OCI-LY7 (cell line): ENCODE data around the gene MACROD2. TPM values are rescaled to one million over a fixed set of nuclear protein-coding genes. Genes with fewer than 3 reads are reported as not detected.

ENCODE experiments used
- BruUV-seq: library from RNA; stranded (reverse); fragments of 400-500 nt; replicated peaks from 2 replicates; lab custom pipeline; 2021; lab: Mats Ljungman, UMichigan
- CTCF ChIA-PET: fragments of 300-600 bp; sonication (Branson Sonifier 250); formaldehyde crosslinking; loops from one replicate; lab custom pipeline; 2022; ENCODE audit warnings: antibody characterized with exemption; ENCODE audit not compliant: unreplicated experiment; lab: Charles Lee
- POLR2A ChIA-PET: fragments of 300-600 bp; sonication (Branson Sonifier 250); formaldehyde crosslinking; loops from one replicate; lab custom pipeline; 2022; ENCODE audit warnings: antibody characterized with exemption; lab: Charles Lee
- DNase-seq: peaks from one replicate; pipeline ENCODE4 v3.0.0-alpha.2; 2015; ENCODE audit warnings: low spot score
- H2AFZ ChIP-seq: fragments of 200-600 bp; sonication (generic), shearing (Covaris generic); 2 replicates; pipeline ENCODE4 v1.6.1; 2014; ENCODE audit warnings: mild to moderate bottlenecking, antibody characterized with exemption, low read length, moderate library complexity
- H3K27ac ChIP-seq: fragments of 200-600 bp; sonication (generic); 2 replicates; pipeline ENCODE4 v1.5.1; 2014; ENCODE audit warnings: mixed run types, low read depth, mild to moderate bottlenecking, moderate library complexity, low read length, inconsistent platforms; ENCODE audit not compliant: poor library complexity, severe bottlenecking
- H3K36me3 ChIP-seq: fragments of 200-600 bp; sonication (generic); 2 replicates; pipeline ENCODE4 v1.6.1; 2014; ENCODE audit warnings: mild to moderate bottlenecking, antibody characterized with exemption, low read length, moderate library complexity, mixed read lengths; ENCODE audit not compliant: insufficient read depth
- H3K4me1 ChIP-seq: fragments of 200-600 bp; sonication (generic); 2 replicates; pipeline ENCODE4 v1.5.1; 2014; ENCODE audit warnings: mild to moderate bottlenecking, low read length; ENCODE audit not compliant: insufficient read depth, poor library complexity, severe bottlenecking
- H3K4me2 ChIP-seq: fragments of 200-600 bp; sonication (generic); 2 replicates; pipeline ENCODE4 v1.6.1; 2014; ENCODE audit warnings: mild to moderate bottlenecking, low read length
- H3K4me3 ChIP-seq: fragments of 200-600 bp; sonication (generic); 2 replicates; pipeline ENCODE4 v1.5.1; 2014; ENCODE audit warnings: mild to moderate bottlenecking, low read depth, low read length; ENCODE audit not compliant: poor library complexity, severe bottlenecking
- H3K79me2 ChIP-seq: fragments of 200-600 bp; sonication (generic); 2 replicates; pipeline ENCODE4 v1.6.1; 2016; ENCODE audit warnings: low read depth, mild to moderate bottlenecking, low read length, moderate library complexity, mixed read lengths; ENCODE audit not compliant: insufficient read depth
- H3K9me2 ChIP-seq: fragments of 200-600 bp; sonication (generic); 2 replicates; pipeline ENCODE4 v1.6.1; 2016; ENCODE audit warnings: mild to moderate bottlenecking, low read length, mixed read lengths; ENCODE audit not compliant: insufficient read depth
- H3K9me3 ChIP-seq: fragments of 200-600 bp; sonication (generic); 2 replicates; pipeline ENCODE4 v1.6.1; 2014; ENCODE audit warnings: mild to moderate bottlenecking, mixed run types, low read length, mixed read lengths
- H4K20me1 ChIP-seq: fragments of 200-600 bp; sonication (generic); 2 replicates; pipeline ENCODE4 v1.6.1; 2014; ENCODE audit warnings: mild to moderate bottlenecking, antibody characterized with exemption, low read length, moderate library complexity, mixed read lengths; ENCODE audit not compliant: insufficient read depth
- EZH2phosphoT487 ChIP-seq: fragments of 200-600 bp; sonication (generic); IDR thresholded peaks from 2 replicates; pipeline ENCODE4 v1.6.1; 2018; ENCODE audit warnings: low read depth, borderline replicate concordance, mild to moderate bottlenecking, mixed run types, antibody characterized with exemption, low read length, moderate library complexity, mixed read lengths
- intact Hi-C: fragments of 100-400 bp; cut with micrococcal nuclease; formaldehyde crosslinking; loops from one replicate; pipeline ENCODE4 v1.10.0; 2022; ENCODE audit not compliant: unreplicated experiment
- total RNA-seq, 2 experiments: library from RNA; depleted of rRNA in 1 of 2; stranded (reverse); fragments of >200 nt in 1 of 2; shearing (Covaris generic) in 1 of 2; gene quantifications; 2 replicates each; pipeline ENCODE4 v1.2.3, GENCODE V29; 2014 to 2022
- TF ChIP-seq, protein P1 (sequence below): fragments of 200-600 bp; sonication (generic); conservative IDR thresholded peaks from 2 replicates; pipeline ENCODE4 v1.5.1; 2014; ENCODE audit warnings: mild to moderate bottlenecking, antibody characterized with exemption, low read length, moderate library complexity, mixed read lengths

MACROD2 gene
- total RNA-seq, 2 experiments from 2014 or later: 0.09 to 4.5 TPM

DNA sequence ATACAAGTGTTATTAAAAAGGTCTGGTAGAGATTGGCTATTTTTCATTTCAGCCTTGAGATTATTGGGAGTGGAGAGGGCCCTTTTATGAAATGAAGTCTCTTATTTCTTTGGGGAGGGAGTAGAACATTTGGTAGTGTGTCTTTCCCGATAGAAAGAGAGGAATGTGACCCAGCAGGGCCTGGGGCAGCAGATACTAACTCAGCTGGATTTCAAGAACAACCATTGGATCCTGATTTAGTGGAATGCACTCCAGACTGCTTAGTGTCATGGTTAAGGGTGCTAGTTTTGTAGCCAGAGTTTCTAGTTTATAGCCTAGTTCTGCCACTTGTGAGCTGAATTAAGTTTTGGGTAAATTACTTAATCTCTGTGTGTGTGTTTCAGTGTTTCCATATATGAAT is 360.5 kb downstream of the MACROD2 start:
- Histone ChIP-seq H3K9me2 (no peaks in the 10 kb centered on the region), H3K36me3 (no peaks in the 10 kb centered on the region), H2AFZ (no peak overlapping the region), H3K4me3 (no peak overlapping the region), H4K20me1 (no peaks in the 10 kb centered on the region), H3K4me1 (no peaks in the 10 kb centered on the region), H3K79me2 (no peaks in the 10 kb centered on the region), H3K4me2 (no peak overlapping the region), H3K27ac (no peak overlapping the region), H3K9me3 (no peaks in the 10 kb centered on the region)
- intact Hi-C loops: no loop called here
- BruUV-seq: no TSS peak
- POLR2A ChIA-PET: interaction anchor here (0.7 kb wide), 4 partner anchors 9 to 382 kb away, joined by 3 to 7 read pairs (median 6); no protein-coding TSS in a partner anchor
- CTCF ChIA-PET: no interaction called here
- TF ChIP-seq, protein P1, sequence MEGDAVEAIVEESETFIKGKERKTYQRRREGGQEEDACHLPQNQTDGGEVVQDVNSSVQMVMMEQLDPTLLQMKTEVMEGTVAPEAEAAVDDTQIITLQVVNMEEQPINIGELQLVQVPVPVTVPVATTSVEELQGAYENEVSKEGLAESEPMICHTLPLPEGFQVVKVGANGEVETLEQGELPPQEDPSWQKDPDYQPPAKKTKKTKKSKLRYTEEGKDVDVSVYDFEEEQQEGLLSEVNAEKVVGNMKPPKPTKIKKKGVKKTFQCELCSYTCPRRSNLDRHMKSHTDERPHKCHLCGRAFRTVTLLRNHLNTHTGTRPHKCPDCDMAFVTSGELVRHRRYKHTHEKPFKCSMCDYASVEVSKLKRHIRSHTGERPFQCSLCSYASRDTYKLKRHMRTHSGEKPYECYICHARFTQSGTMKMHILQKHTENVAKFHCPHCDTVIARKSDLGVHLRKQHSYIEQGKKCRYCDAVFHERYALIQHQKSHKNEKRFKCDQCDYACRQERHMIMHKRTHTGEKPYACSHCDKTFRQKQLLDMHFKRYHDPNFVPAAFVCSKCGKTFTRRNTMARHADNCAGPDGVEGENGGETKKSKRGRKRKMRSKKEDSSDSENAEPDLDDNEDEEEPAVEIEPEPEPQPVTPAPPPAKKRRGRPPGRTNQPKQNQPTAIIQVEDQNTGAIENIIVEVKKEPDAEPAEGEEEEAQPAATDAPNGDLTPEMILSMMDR: no peak
- TF ChIP-seq EZH2phosphoT487: no peak
- no peak for DNase-seq

DNA sequence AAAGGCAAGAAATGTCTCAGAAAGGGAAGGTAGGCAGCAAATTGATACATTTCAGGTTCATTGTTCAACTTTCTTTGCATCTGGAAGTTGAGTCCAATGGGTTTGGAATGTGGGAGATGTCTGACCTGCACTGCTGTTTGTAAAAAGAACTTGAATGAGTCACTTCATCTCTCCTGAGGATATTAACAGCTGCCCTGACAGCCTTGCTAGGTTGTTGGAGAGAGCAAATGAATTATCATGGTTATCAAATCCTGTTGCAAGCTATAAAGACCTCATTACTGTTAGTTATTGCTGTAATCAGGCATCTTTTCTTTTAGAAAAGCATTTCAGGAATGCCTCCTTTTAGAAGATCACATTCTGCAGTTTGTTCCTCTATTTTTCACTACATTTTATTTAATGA is 365.1 kb downstream of the MACROD2 start:
- ChIA-PET CTCF (no interaction called here), POLR2A (interaction anchor here (0.7 to 1.0 kb wide), 2 partner anchors 9 to 21 kb away, joined by 3 read pairs; no protein-coding TSS in a partner anchor)
- no peak for DNase-seq
- Histone ChIP-seq H3K9me2 (no peaks in the 10 kb centered on the region), H3K4me3 (no peak overlapping the region), H3K4me1 (no peaks in the 10 kb centered on the region), H3K4me2 (no peak overlapping the region), H3K36me3 (no peaks in the 10 kb centered on the region), H3K27ac (no peak overlapping the region), H3K79me2 (no peaks in the 10 kb centered on the region), H3K9me3 (no peaks in the 10 kb centered on the region), H4K20me1 (no peaks in the 10 kb centered on the region), H2AFZ (no peak overlapping the region)
- TF ChIP-seq EZH2phosphoT487: no peak
- TF ChIP-seq, protein P1: no peak
- BruUV-seq: no TSS peak
- intact Hi-C loops: no loop called here

DNA sequence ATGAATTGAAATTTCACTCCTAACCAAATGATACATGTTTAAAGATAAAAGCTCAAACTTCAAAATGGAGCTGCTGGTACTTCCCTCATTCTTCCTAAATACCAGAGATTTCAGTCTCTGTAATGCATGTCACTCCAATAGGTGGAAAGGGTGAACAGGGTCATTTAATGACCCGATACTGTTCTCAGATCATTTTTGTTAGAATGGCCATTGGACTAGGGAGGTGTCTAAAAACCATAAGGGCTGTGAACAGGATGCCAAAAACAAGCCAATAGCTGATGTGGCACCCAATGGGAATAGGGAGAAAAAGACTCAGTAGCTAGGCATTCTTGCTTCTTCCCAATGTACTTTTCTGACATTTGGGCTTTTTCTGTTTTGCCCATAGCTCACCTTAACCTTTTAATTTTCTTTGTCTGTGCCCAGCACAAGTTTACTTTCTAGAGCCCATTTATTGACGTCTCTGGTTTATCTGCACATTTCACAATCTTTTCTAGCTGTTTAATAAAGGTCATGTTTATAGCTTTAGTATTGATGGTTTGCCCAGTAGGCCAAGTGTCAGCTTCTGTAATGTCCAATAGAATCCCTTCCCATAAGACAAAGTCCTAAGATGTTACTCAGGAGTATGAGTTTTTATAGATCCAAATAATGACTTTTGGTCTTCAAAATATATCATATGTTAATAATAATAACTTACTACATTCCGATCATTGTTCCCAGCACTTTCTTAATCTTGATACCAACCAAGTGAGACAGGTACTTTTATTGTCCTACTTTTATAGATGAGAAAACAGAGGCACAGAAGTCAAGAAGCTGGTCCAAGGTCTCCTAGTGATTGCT is 366.4 kb downstream of the MACROD2 start:
- Histone ChIP-seq H3K4me3 (no peak overlapping the region), H3K27ac (no peak overlapping the region), H4K20me1 (no peaks in the 10 kb centered on the region), H2AFZ (no peak overlapping the region), H3K4me1 (no peaks in the 10 kb centered on the region), H3K9me3 (no peaks in the 10 kb centered on the region), H3K9me2 (no peaks in the 10 kb centered on the region), H3K36me3 (no peaks in the 10 kb centered on the region), H3K4me2 (no peak overlapping the region), H3K79me2 (no peaks in the 10 kb centered on the region)
- DNase-seq: no peak
- intact Hi-C loops: no loop called here
- no peak for TF ChIP-seq EZH2phosphoT487
- TF ChIP-seq, protein P1: no peak
- CTCF ChIA-PET: no interaction called here
- POLR2A ChIA-PET: interaction anchor here (1.1 kb wide), 1 partner anchor 16 kb away, joined by 3 read pairs; no protein-coding TSS in a partner anchor
- no TSS peak for BruUV-seq
